Neural cell (in vitro differentiated cells): ENCODE measurements around the gene NARS2.

Experiments used
- CTCF ChIP-seq: fragments of 450-650 bp; IDR thresholded peaks from 2 replicates; pipeline ENCODE4 v1.5.1; 2014; ENCODE audit warnings: antibody characterized with exemption, mild to moderate bottlenecking, moderate library complexity; ENCODE audit not compliant: poor library complexity, severe bottlenecking
- POLR2AphosphoS5 ChIP-seq: IDR thresholded peaks from 2 replicates; pipeline ENCODE4 v1.6.1; 2012
- REST ChIP-seq: IDR thresholded peaks from 2 replicates; pipeline ENCODE4 v1.6.1; 2012; ENCODE audit warnings: borderline replicate concordance
- SMC3 ChIP-seq: fragments of 450-650 bp; conservative IDR thresholded peaks from 2 replicates; pipeline ENCODE4 v1.6.1; 2014; ENCODE audit warnings: antibody characterized with exemption, mild to moderate bottlenecking, moderate library complexity; ENCODE audit not compliant: poor library complexity

GRCh38 chr11:78453140-78453935 lies 121.3 kb downstream of the NARS2 start:
- TF ChIP-seq SMC3 (no peak), CTCF (no peak), POLR2AphosphoS5 (no peak), REST (no peak)
